HG02938 (cell line): ENCODE data around the gene B4GALNT1.
A peak's percentile ranks its signal among the peaks of the same experiment; 100 is the strongest.
"Not testable (repeated sequence)": the region's sequence is repeated elsewhere in the genome, so short reads cannot be mapped to it uniquely, and the experiment has no call there.

Experiments
- ATAC-seq: cut with Tn5 transposase; IDR thresholded peaks from one replicate; pipeline ENCODE4 v1.9.1; 2021; ENCODE audit warnings: mild to moderate bottlenecking, moderate library complexity; ENCODE audit not compliant: unreplicated experiment

The B4GALNT1 gene

DNA sequence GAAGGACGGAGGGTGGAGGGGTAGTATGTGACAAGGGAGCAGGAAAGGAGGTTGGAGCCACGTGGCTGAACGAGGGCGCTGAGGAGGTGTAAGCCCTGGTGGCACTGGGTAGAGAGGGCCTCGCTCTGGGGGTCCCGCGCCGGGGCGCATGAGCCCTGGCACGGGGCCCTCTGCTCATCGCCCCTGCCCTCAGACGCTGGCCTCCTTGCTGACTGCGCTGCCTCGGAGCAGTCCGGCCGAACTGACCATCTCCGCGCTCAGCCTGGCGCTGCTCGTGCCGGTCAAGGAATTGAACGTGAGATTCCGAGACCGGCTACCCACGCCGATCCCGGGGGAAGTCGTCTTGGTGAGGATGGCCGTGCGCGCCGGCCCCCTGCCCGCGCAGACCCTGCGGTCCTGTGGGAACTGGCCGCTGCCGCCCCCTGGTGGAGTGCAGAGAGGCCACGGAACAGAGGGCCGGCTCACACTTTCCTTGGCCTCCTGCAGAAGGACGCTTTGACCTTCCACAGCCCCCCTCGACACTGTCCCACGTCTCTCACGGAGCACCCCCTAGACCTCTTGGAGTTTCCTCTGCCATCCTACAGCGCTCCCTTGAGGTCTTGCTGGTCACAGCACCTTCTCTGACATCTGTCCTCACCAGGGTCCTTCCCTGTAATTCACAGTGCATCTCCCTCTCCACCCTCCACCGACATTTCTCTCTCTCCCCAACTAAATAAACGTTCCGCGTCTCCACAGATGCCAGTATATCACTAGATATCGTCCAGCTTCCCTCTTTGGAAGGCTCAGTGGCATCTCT, 11.3 kb downstream of the B4GALNT1 start:
- ATAC-seq = no peak

DNA sequence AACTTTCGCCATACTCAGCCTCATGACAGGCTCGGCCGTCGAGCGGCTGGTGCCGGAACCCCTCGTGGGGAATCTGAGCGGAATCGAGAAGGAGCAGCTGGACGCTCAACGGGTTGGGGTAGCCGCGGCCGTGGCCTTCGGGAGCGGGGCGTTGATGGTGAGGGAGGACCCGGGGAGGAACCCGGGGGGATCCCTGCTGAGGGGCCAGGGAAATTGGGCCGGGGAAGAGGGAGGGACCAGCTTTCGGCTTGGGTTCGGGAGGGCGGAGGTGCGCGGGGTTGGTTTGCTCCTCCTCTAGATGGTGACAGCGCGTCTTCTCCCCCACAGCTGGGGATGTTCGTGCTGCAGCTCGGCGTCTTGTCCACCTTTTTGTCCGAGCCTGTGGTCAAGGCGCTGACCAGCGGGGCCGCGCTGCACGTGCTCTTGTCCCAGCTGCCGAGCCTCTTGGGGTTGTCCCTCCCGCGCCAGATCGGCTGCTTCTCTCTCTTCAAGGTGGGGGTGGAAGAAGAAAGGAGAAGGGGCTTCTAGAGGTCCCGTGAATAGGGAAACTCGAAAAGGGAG, 12.0 kb downstream of the B4GALNT1 start:
- ATAC-seq = no peak

GRCh38 chr12:57620245-57620935, 12.6 kb downstream of the B4GALNT1 start:
- ATAC-seq = no peak

GRCh38 chr12:57619434-57620244, 13.4 kb downstream of the B4GALNT1 start:
- ATAC-seq = no peak

- no peak for ATAC-seq
These were observed 14.0 kb downstream of the B4GALNT1 start for GRCh38 chr12:57618966-57619433.

DNA sequence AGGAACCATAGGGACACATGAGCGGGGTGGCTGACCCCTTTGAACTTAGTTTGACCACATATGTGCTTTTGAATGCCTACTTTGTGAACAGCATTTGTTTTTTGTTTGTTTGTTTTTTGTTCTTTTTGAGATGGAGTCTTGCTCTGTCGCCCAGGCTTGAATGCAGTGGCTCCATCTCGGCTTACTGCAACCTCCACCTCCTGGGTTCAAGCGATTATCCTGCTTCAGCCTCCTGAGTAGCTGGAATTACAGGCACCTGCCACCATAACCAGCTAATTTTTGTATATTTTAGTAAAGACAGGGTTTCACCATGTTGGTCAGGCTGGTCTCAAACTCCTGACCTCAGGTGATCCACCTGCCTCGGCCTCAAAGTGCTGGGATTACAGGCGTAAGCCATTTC, 14.6 kb downstream of the B4GALNT1 start:
- not testable (repeated sequence) for ATAC-seq

- no peak for ATAC-seq
These were observed 15.1 kb downstream of the B4GALNT1 start for GRCh38 chr12:57617942-57618341.

DNA sequence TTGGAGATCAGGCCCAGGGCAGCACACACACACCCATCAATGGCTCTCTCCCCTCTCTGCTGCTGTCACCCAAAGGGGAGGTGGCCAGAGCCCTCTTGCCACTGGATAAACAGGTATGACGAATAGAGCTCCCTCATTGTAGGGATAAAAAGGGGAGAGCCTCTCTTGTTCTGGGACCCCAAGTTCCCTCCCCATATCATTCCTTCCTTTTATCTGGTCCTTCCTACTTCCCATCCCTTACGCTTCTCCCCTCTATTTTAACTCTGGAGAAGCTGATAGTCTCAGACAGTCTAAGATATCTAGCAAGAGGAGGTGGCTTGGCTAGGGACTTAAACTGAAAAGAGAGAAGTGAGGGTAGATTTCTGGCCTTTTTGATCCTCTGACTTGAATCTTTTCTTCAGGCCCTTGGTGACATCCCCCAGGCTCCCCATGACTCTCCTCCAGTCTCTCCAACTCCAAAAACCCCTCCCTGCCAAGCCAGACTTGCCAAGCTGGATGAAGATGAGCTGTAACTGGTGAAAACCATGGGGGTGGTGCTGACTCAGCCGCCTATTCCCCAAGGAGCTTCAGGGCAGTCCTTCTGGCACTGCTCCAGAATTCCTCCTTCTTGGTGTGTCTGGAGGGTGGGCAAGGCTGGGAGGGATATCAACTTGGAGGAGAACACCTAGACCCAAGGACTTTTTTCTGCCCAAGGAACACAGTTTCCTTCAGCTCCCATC, 16.5 kb downstream of the B4GALNT1 start:
- ATAC-seq = no peak

- no peak for ATAC-seq
These were observed 17.4 kb downstream of the B4GALNT1 start for GRCh38 chr12:57615637-57616036.

GRCh38 chr12:57614948-57615500, 18.0 kb downstream of the B4GALNT1 start:
- ATAC-seq = no peak

DNA sequence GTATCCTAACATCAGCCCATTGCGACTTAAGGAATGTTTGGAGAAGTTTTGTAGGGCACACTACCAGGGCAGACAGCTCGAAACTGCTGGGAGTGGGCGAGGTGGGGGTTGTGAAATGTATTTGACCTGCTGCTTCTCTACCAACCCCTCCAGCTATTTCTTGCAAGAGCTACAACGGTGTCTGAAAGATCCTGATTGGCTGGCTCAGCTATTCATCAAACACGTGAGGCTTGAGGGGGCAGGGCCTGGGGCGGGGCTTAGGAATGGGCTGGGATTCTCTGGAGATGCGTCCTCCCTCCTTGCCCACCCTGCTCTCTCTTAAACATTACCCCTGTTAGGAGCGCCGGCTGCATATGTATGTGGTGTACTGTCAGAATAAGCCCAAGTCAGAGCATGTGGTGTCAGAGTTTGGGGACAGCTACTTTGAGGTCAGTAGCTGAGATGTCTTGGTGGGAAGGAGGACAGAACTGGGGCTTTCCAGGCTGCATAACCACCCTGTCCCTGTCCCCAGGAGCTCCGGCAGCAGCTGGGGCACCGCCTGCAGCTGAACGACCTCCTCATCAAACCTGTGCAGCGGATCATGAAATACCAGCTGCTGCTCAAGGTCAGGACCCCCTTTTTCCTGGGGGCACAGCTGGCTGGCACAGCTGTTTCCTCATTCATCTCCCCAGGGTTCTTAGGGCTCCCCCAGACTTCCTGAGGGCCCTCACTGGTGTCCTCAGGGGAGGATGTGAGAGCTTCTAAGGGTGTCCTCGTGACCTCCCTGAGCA, 18.6 kb downstream of the B4GALNT1 start:
- ATAC-seq = peak; percentile 49

DNA sequence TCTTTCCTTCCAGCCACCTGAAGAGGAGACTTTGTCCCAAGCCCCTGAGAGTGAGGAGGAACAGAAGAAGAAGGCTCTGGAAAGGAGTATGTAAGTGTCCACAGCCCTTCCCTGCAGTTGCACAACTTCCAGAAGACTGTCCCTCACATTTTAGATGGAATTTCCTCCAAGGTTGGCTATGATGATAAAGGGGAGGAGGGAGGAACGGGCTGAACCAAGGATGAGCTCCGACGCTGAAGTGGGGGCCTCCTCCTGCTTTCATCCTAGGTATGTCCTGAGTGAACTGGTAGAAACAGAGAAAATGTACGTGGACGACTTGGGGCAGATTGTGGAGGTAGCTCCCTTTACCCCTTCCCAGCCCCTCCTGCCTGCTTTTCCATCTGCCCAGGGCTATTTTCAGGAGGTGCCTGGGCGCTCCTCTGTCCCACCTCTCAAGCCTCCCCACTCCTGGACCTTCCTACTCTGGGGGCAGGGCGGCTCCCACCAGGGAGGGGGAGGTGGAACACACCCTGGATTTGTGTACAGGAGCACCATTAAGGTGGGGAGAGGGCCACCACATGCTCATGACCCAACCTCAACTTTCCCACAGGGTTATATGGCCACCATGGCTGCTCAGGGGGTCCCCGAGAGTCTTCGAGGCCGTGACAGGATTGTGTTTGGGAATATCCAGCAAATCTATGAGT, 19.4 kb downstream of the B4GALNT1 start:
- ATAC-seq = no peak

- ATAC-seq = no peak
These were observed 20.1 kb downstream of the B4GALNT1 start for GRCh38 chr12:57612711-57613426.

DNA sequence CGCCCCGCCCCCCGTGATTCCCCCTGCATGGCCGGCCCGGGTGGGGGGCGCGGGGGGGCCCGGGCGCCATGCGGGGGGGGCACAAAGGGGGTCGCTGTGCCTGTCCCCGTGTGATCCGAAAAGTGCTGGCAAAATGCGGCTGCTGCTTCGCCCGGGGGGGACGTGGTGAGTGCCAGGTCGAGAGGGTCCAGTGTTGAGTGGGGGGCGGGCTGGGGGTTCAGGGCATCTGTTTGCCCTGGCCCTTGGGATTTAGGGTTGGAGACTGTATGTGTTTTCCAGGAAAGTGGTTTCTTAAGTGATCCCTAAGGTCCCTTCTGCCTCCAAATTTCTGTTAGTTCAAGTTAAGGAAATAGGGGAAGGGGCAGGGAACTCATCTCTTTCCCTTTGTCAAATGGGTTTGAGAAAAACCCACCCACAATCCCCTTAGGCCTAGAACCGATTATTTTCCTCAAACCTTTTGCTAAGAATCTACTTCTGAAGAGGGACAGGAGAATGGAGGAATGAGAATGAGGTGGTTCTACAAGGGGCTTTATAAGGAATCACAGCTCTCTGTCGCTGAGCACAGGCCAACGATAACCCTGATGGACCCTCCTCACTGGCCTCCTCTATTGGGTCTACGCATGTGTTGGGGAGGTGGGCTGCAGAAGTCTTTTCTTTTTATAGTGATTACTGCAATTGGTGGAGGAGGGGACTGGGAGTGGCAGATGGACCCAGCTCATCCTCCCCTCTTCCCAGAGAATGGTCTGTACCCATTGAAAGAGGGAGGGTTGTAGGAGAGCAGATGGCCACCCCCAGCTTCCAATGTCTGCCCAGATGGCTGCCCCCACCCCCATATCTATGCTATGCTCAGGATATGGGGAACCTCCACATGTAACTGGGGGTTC, 20.9 kb downstream of the B4GALNT1 start:
- ATAC-seq = no peak

DNA sequence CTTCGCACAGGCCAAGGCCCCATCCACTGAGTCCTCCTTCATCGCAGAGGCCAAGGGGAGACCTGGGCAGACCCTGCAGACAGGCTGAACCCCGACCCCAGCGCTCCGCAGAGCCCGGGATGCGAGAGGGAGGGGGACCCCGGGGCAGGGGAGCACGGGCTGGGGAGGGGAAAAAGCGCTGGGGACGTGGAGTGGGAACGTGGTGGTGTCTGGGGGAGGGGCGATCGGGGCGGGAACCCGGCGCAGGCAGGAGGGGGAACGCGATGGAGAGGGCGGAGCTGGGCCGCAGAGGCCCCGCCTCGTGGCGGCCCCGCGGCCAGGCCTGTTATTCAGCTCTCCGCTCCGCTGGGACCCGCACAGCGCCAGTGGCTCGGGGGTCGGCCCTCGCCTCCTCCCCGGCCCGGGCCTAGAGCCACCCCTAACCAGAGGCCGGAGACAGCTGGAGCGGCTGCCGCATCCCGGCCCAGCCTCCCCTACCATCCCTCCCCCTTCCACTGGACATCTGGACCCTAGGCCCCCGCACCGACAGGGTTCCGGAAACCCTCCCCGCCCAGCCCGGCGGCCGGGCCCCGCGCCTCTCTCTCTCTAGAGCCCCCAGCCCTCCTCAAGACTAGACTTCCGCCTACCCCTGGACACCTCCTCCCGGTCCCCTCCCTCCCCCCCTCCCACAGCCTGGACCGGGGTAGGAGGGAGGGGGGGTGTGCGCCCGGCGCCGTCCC, 21.7 kb downstream of the B4GALNT1 start, which contains the start of gene ARHGEF25:
ARHGEF25 (plus strand) TSS at position 328 of the 719 bp plus-strand sequence. CDS start 460 bp downstream, outside the sequence.
- no peak for ATAC-seq

- ATAC-seq = no peak
These were observed 22.4 kb downstream of the B4GALNT1 start for GRCh38 chr12:57610554-57611107.
